Gastrocnemius medialis (tissue), 4 donors: ENCODE results near the gene JAG1.

Experiments used
- CTCF ChIP-seq, 5 experiments: fragments of 450-650 bp in 3 of 5; fragments of 200-600 bp in 2 of 5; sonication (generic) in 2 of 5; IDR thresholded peaks in 4 of 5; conservative IDR thresholded peaks in 1 of 5; 1 replicate in 4 of 5; 2 replicates in 1 of 5; pipeline ENCODE4 v1.5.1; 2016 to 2019; ENCODE audit warnings: antibody characterized with exemption in 5 of 5, mild to moderate bottlenecking in 3 of 5, moderate library complexity in 3 of 5
- POLR2A ChIP-seq, 2 donors: fragments of 450-650 bp; IDR thresholded peaks; one replicate each; pipeline ENCODE4 v1.6.1; 2017; ENCODE audit warnings: antibody characterized with exemption in 2 of 2, mild to moderate bottlenecking in 2 of 2, moderate library complexity in 2 of 2

- TF ChIP-seq CTCF (IDR thresholded peaks at IDR 0.05 in 4 of 5, conservative IDR thresholded peaks at IDR 0.05 in 1 of 5) (no peak), POLR2A (IDR thresholded peaks at IDR 0.05) (no peak)
Measured at GRCh38 chr20:10641893-10642292, 31.9 kb downstream of the JAG1 start.
